ENCODE data around the gene HIPK1.
"Not testable (repeated sequence)": the region's sequence is repeated elsewhere in the genome, so short reads cannot be mapped to it uniquely, and the experiment has no call there.

The HIPK1 gene

GRCh38 chr1:113983826-113984225, 54.7 kb downstream of the HIPK1 start:
- no peak for DNase-seq

DNA sequence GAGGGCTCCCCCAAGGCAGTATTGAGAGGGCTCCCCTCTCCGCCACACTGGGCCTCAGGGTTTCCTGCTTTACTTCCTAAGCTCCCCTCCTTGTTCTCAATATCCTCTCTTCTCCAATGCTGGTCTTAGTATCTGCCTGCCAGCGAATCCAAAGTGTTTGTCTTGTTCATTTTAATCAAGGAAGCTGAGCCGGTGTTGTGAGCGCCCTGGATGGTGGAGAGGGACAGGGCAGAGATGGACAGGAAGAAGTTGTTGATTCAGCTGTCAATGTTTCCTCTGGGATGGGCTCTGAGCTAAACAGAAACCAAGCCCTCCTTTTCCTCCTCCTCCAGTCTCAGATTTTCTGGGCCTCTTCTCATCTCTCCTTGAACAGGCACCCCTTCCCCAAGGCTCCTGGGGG, 55.6 kb downstream of the HIPK1 start:
- DNase-seq, result no peak

DNA sequence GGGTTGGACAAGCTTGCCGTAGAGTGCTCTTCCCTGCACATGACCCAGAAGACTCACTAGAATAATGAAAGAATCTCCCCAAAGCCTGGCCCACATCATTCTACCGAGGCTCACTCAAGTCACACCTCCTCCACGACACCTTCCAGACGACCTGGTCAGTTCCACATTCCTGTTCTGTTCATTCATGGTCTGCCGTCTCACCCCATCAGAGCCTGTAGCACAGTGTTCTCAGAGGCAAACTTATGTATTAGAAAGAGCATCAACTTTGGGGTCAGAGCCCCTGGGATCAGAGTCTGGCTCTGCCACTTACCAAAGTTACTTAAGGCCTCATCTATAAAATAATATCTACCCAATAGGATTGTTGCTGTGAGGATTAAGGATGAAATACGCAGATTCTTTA, 57.7 kb downstream of the HIPK1 start:
- no peak for DNase-seq

- DNase-seq, result no peak
Observed at GRCh38 chr1:113987259-113987658, 58.1 kb downstream of the HIPK1 start.

DNA sequence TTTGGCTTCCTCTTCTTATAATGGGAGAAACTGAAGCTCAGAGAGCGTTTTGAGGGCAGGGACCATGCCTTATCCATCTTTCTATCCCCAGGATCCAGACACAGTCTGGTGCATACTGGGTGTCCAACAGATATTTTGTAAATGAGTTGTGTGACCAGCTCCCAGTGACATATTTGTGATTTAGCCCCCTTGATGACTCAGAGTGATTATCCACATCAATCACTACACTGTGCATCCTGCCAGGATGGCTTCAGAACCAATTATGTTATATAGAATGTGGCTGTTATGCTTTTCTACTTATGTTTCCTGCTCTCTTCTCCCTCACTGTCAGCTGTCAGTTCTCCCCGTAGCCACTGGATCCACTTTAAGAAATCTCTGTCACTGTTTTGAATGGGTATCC, 61.4 kb downstream of the HIPK1 start:
- no peak for DNase-seq

DNA sequence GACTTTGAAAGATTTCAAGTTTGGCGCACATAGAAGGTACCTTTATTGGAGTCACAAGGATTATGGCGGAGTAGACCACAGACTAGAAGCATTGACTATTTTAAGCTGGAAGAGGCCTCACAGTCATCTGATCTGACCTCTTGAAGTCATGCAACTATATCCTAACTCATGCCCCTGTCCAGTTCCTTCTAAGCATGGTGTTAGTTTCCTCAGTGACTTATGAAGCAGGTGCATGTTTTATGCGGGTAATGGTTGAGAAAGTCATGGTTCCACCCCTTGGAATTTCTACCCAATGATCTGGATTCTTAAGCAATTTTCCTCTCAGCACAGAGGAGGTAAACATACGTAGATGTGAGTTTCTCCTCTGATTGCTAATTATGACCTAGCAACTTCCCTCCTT, 61.8 kb downstream of the HIPK1 start:
- DNase-seq, result no peak

DNA sequence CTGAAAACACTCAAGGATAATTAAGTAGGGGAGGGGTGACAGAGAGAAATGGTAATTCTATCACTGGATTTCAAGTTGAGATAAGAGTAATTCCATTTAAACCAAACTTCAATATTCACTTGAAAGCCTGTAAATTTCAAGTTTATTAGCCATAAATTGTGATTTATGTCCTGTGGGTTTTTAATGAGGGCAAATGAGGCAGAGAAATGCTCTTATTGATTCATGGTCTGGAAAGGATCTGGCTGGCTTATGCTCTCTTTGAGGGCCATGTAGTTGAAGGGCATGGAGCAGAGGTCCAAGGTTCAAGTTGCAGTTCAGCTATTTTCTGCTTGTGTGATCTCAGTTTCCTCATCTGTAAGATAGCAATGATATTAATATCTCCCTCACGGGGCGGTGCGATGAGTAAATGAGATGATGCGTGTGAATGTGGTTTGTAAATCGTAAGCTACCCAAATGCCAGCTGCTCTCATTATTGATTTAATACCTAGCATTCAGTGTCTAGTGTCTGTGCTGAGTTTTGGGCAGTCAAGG, 62.4 kb downstream of the HIPK1 start:
- no peak for DNase-seq

- DNase-seq, result no peak
Observed at GRCh38 chr1:113993072-113993471, 63.9 kb downstream of the HIPK1 start.

- DNase-seq, result no peak
Observed at GRCh38 chr1:113993766-113994165, 64.6 kb downstream of the HIPK1 start.

DNA sequence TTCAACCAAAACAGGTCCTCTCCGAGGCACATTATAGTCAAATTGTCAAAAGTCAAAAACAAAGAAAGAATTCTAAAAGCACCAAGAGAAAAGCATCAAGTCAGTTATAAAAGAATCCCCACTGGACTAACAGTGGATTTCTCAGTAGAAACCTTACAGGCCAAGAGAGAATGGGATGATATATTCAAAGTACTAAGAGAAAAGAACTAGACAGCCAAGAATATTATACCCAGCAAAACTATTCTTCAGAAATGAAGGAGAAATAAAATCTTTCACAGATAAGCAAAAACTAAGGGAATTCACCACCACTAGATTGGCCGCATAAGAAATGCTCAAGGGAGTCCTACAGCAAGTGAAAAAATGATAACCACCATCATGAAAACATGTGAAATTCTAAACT, 66.3 kb downstream of the HIPK1 start:
- DNase-seq, result no peak

DNA sequence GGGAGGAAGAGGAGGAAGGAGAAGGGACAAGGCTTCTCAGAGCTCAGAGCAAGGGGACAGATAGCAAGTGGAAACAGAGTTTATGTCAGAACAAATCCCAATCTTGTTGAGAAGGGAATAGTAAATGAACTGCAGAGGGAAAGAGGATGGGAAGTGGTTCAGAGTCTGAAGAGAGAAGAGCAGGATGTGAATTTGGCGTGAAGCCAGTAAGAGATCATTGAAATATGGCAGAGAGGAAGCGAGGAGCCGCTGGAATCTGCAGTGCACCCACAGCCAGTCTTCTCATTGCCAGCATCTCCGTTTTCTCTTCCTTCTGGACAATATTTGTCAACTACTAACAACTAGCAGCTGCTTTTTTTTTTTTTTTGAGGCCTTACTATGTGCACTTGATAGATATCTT, 69.2 kb downstream of the HIPK1 start:
- no peak for DNase-seq

GRCh38 chr1:113999233-113999632, 70.1 kb downstream of the HIPK1 start:
- DNase-seq, result no peak

- DNase-seq, result no peak
Observed at GRCh38 chr1:113999799-114000198, 70.7 kb downstream of the HIPK1 start.

GRCh38 chr1:114000406-114000805, 71.3 kb downstream of the HIPK1 start:
- DNase-seq, result no peak

DNA sequence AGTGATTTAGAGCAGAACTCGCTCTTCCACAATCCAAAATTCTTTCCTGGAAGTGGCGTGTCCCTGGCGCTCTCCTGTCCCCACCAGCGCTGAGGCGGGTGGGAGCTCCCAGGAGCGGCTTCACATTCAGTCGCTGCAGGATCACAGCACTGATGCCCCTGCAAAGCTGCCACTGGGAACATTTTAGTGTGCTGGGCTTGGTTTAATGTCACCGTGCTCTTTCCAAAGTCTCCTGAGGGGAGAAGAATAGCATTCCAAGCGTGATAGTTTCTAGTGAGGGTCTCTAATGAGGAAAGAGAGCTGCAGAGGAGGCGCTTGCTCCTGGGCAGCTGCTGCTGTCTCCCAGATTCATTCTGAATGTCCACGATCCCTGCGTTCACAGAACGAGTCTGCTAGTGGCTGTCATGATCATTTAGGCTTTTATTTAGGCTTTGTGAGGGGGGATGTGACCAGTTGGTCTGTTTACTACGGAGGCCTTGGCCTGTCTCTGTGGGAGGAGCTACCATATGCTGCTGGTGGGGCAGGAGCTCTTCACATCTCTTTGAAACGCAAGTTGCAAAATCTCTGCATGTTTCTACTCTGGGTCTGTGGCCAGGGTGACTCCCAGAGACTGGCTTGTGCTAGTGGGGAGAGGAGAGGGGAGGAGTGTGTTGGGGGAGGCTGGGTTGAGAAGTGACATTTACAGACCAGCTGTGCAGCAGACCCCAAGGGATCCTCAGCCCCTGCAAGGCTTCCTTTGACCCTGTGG, 73.5 kb downstream of the HIPK1 start:
- no peak for DNase-seq

GRCh38 chr1:114003431-114003830, 74.3 kb downstream of the HIPK1 start:
- DNase-seq, result no peak

DNA sequence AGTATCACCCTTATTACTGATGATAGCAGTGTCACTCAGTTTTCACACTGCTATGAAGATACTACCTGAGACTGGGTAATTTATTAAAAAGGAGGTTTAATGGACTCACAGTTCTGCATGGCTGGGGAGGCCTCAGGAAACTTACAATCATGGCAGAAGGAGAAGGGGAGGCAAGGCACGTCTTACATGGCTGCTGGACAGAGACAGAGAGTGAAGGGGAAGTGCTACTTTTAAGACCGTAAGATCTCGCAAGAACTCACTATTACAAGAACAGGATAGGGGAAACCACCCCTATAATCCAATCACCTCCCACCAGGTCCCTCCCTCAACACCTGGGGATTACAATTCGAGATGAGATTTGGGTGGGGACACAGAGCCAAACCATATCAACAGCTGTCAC, 77.7 kb downstream of the HIPK1 start:
- DNase-seq, result not testable (repeated sequence)

DNA sequence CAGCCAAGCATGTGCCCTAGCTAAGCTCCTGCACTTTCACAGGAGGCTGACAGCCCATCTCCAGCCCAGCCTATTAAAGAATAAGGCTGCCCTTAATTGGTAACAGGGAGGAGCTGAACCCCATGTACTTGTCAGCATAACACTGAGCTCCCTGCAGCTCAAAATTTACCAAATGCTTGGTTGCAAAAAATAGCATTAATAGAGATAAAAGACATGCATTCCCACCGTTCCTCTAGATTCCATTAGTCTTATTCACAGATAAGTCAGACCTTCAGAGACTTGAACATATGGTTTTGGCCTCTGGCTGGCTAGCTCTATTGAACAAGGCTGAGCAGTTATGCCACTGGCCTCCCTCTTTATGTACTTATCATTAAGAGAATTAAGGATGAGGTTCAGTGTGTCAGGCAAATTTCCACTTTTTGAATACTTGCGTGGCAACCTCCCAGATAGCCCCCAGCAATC, 79.4 kb downstream of the HIPK1 start:
- no peak for DNase-seq

- no peak for DNase-seq
Observed at GRCh38 chr1:114008993-114009392, 79.9 kb downstream of the HIPK1 start.

DNA sequence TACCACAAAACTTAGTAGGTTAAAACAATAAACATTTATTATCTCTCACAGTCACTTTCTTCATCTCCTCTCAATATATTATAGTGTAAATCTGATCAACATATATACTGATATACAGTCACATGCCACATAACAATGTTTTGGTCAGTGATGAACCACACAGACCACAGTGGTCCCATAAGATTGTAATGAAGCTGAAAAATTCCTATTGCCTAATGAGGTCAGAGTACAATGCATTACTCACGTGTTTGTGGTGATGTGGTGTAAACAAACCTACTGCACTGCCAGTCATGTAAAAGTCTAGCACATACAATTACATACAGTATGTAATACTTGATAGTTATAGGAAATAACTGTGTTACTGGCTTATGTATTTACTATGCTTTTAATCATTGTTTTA, 80.3 kb downstream of the HIPK1 start:
- DNase-seq, result no peak

DNA sequence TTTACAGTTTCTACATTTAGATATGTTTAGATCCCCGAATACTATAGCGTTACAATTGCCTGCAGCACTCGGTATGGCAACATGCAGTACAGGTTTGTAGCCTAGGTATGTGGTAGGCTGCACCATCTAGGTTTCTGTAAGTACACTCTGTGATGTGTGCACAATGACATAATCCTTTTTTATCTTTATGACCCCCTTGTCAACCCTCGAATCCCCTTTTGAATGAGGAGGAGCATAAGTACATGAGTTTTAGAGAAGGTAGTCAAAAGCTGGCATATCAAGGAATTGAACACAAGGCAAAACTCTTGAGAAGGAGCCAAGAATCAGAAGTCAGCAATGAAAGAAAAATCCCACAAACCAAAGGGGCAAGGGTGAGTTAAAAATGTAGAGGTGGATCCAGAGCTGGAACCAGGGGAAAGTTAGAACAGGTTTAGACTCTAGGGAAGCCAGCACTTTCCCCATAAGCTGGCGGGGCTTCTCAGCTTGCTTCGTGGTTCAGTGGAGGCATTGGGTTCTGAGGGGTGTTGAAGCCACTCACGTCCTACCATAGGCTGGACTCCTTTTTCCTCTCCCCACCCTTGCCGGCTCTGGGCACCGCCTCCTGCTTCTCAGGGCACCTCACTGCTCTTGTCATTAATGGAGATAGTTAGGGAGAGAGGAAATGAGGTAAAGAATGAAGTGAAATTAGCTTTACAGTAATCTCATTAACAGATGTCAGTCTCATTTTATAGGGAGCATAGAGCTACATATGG, 81.5 kb downstream of the HIPK1 start:
- DNase-seq, result no peak

GRCh38 chr1:114011796-114012195, 82.7 kb downstream of the HIPK1 start:
- no peak for DNase-seq

- DNase-seq, result no peak
Observed at GRCh38 chr1:114015075-114015474, 86.0 kb downstream of the HIPK1 start.

GRCh38 chr1:114019724-114020123, 90.6 kb downstream of the HIPK1 start:
- not testable (repeated sequence) for DNase-seq
